ENCODE data around the gene HEG1.

DNA sequence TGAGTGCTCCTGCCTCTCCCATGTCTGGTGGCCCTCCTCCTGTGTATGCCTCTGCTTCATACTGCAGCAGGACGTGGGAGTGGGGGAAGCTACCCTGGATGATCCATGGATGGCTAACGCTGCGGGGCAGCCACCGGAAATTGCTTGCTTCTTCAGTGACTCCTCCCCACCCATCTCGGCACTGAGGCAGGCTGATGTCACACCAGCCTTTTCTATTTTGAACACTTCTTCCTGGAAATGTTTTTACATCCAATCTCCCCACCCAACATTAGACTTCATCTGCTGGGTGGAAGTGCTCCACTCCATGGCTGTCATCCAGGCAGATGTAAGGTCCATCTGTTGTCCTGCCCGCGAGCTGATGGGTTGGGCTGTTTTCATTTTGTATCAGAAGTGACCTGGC is 62.3 kb downstream of the HEG1 start:
- TF ChIP-seq, protein P1, sequence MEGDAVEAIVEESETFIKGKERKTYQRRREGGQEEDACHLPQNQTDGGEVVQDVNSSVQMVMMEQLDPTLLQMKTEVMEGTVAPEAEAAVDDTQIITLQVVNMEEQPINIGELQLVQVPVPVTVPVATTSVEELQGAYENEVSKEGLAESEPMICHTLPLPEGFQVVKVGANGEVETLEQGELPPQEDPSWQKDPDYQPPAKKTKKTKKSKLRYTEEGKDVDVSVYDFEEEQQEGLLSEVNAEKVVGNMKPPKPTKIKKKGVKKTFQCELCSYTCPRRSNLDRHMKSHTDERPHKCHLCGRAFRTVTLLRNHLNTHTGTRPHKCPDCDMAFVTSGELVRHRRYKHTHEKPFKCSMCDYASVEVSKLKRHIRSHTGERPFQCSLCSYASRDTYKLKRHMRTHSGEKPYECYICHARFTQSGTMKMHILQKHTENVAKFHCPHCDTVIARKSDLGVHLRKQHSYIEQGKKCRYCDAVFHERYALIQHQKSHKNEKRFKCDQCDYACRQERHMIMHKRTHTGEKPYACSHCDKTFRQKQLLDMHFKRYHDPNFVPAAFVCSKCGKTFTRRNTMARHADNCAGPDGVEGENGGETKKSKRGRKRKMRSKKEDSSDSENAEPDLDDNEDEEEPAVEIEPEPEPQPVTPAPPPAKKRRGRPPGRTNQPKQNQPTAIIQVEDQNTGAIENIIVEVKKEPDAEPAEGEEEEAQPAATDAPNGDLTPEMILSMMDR (IDR thresholded peaks at IDR 0.05; ENCODE audit: insufficient read depth, low read length, poor library complexity, severe bottlenecking): no peak
- TF ChIP-seq EZH2phosphoT487 (conservative IDR thresholded peaks at IDR 0.05; ENCODE audit: low read length): no peak

All from SU-DHL-6 (cell line).